H9 (cell line): Measurements from ENCODE around the gene TMEM117. TPM values are rescaled to one million over a fixed set of nuclear protein-coding genes. Genes with fewer than 3 reads are reported as not detected.

Experiments
- DNase-seq: peaks from one replicate; pipeline ENCODE4 v3.0.0-alpha.2; 2017
- H2AFZ ChIP-seq: one replicate; pipeline ENCODE4 v1.6.1; 2013; ENCODE audit warnings: mild to moderate bottlenecking, low read length, control low read depth, moderate library complexity
- H2AK5ac ChIP-seq: 2 replicates; pipeline ENCODE4 v1.6.1; 2013; ENCODE audit warnings: low read length, control low read depth, mixed read lengths; ENCODE audit not compliant: insufficient read length
- H2BK120ac ChIP-seq: one replicate; pipeline ENCODE4 v1.6.1; 2013; ENCODE audit warnings: low read depth, mild to moderate bottlenecking, low read length, control low read depth, inconsistent platforms; ENCODE audit not compliant: poor library complexity, severe bottlenecking
- H2BK12ac ChIP-seq: 2 replicates; pipeline ENCODE4 v1.6.1; 2013; ENCODE audit warnings: low read length, control low read depth, mixed read lengths, low read depth; ENCODE audit not compliant: insufficient read length
- H2BK15ac ChIP-seq: 2 replicates; pipeline ENCODE4 v1.6.1; 2013; ENCODE audit warnings: low read depth, low read length, control low read depth
- H2BK20ac ChIP-seq: one replicate; pipeline ENCODE4 v1.6.1; 2013; ENCODE audit warnings: low read depth, mild to moderate bottlenecking, low read length, control low read depth, inconsistent platforms; ENCODE audit not compliant: poor library complexity, severe bottlenecking
- H2BK5ac ChIP-seq: 2 replicates; pipeline ENCODE4 v1.6.1; 2013; ENCODE audit warnings: low read length, control low read depth, mixed read lengths; ENCODE audit not compliant: insufficient read length
- H3K14ac ChIP-seq: 2 replicates; pipeline ENCODE4 v1.6.1; 2013; ENCODE audit warnings: low read length, control low read depth; ENCODE audit not compliant: insufficient read depth
- H3K18ac ChIP-seq: 2 replicates; pipeline ENCODE4 v1.6.1; 2013; ENCODE audit warnings: low read depth, mild to moderate bottlenecking, mixed read lengths, low read length, control low read depth; ENCODE audit not compliant: insufficient read length
- H3K23ac ChIP-seq: 2 replicates; pipeline ENCODE4 v1.6.1; 2013; ENCODE audit warnings: low read length, control low read depth, mixed read lengths, low read depth; ENCODE audit not compliant: insufficient read length
- H3K23me2 ChIP-seq: 2 replicates; pipeline ENCODE4 v1.6.1; 2013; ENCODE audit warnings: low read depth, mild to moderate bottlenecking, mixed read lengths, low read length, control low read depth; ENCODE audit not compliant: insufficient read length, poor library complexity, severe bottlenecking
- H3K27ac ChIP-seq: 2 replicates; pipeline ENCODE4 v1.5.1; 2013; ENCODE audit warnings: low read length, control low read depth, mixed read lengths, low read depth; ENCODE audit not compliant: insufficient read length
- H3K27me3 ChIP-seq: 2 replicates; pipeline ENCODE4 v1.6.1; 2013; ENCODE audit warnings: low read length, control low read depth, inconsistent platforms; ENCODE audit not compliant: insufficient read depth
- H3K4ac ChIP-seq: 2 replicates; pipeline ENCODE4 v1.6.1; 2013; ENCODE audit warnings: low read depth, mild to moderate bottlenecking, control low read depth, inconsistent platforms, low read length, moderate library complexity
- H3K4me1 ChIP-seq: 2 replicates; pipeline ENCODE4 v1.6.1; 2013; ENCODE audit warnings: low read length, control low read depth, inconsistent platforms; ENCODE audit not compliant: insufficient read depth
- H3K4me2 ChIP-seq: 2 replicates; pipeline ENCODE4 v1.6.1; 2013; ENCODE audit warnings: low read length, control low read depth, mixed read lengths; ENCODE audit not compliant: insufficient read length, insufficient read depth
- H3K56ac ChIP-seq: 2 replicates; pipeline ENCODE4 v1.6.1; 2013; ENCODE audit warnings: low read depth, mild to moderate bottlenecking, mixed read lengths, low read length, control low read depth; ENCODE audit not compliant: insufficient read length
- H3K79me1 ChIP-seq: 2 replicates; pipeline ENCODE4 v1.6.1; 2013; ENCODE audit warnings: low read depth, mild to moderate bottlenecking, moderate library complexity, low read length, control low read depth, inconsistent platforms; ENCODE audit not compliant: insufficient read depth, poor library complexity, severe bottlenecking
- H3K79me2 ChIP-seq: 2 replicates; pipeline ENCODE4 v1.6.1; 2013; ENCODE audit warnings: low read length, control low read depth, inconsistent platforms; ENCODE audit not compliant: insufficient read depth
- H3K9ac ChIP-seq: 2 replicates; pipeline ENCODE4 v1.6.1; 2013; ENCODE audit warnings: low read length, control low read depth, mixed read lengths; ENCODE audit not compliant: insufficient read length; ENCODE audit errors: extremely low read depth
- H3K9me3 ChIP-seq: one replicate; pipeline ENCODE4 v1.6.1; 2013; ENCODE audit warnings: low read depth, low read length, inconsistent platforms; ENCODE audit not compliant: control insufficient read depth
- H3T11ph ChIP-seq: one replicate; pipeline ENCODE4 v1.6.1; 2013; ENCODE audit warnings: mild to moderate bottlenecking, low read length, control low read depth, inconsistent platforms
- H4K20me1 ChIP-seq: one replicate; pipeline ENCODE4 v1.6.1; 2013; ENCODE audit not compliant: control insufficient read depth, insufficient read length, insufficient read depth
- H4K5ac ChIP-seq: 2 replicates; pipeline ENCODE4 v1.6.1; 2013; ENCODE audit warnings: low read depth, mild to moderate bottlenecking, mixed read lengths, low read length, control low read depth; ENCODE audit not compliant: insufficient read length
- H4K8ac ChIP-seq: replicated peaks from 2 replicates; pipeline ENCODE4 v1.6.1; 2013; ENCODE audit warnings: low read length, control low read depth, mixed read lengths, low read depth; ENCODE audit not compliant: insufficient read length
- H4K91ac ChIP-seq: 2 replicates; pipeline ENCODE4 v1.6.1; 2013; ENCODE audit warnings: low read depth, mild to moderate bottlenecking, moderate library complexity, mixed read lengths, low read length, control low read depth; ENCODE audit not compliant: insufficient read length
- H3K27ac Mint-ChIP-seq, 3 experiments: 2 replicates in 2 of 3; 3 replicates in 1 of 3; pipeline ENCODE4 v1.8.0; 2020 to 2021; ENCODE audit warnings: mixed read lengths in 3 of 3, mild to moderate bottlenecking in 1 of 3, moderate library complexity in 1 of 3
- H3K27me3 Mint-ChIP-seq: 2 replicates; pipeline ENCODE4 v1.8.0; 2021; ENCODE audit warnings: low read depth, mild to moderate bottlenecking, moderate library complexity, mixed read lengths
- H3K36me3 Mint-ChIP-seq, 3 experiments: 2 replicates in 2 of 3; 3 replicates in 1 of 3; pipeline ENCODE4 v1.8.0; 2020 to 2021; ENCODE audit warnings: low read depth in 3 of 3, mixed read lengths in 3 of 3; ENCODE audit not compliant: insufficient read depth in 1 of 3
- H3K4me1 Mint-ChIP-seq, 2 experiments: 2 replicates each; pipeline ENCODE4 v1.8.0; 2020; ENCODE audit warnings: mixed read lengths in 2 of 2
- H3K4me3 Mint-ChIP-seq, 2 experiments: 2 replicates in 1 of 2; 3 replicates in 1 of 2; pipeline ENCODE4 v1.8.0; 2020 to 2021; ENCODE audit warnings: mild to moderate bottlenecking in 2 of 2, mixed read lengths in 2 of 2, moderate library complexity in 1 of 2
- H3K9me3 Mint-ChIP-seq, 2 experiments: 2 replicates in 1 of 2; 3 replicates in 1 of 2; pipeline ENCODE4 v1.8.0; 2020; ENCODE audit warnings: mild to moderate bottlenecking in 2 of 2, mixed read lengths in 2 of 2, moderate library complexity in 1 of 2
- WGBS: extraction: QIAGEN DNeasy Blood & Tissue Kit; methylation state at CpG from one replicate; pipeline ENCODE4 v1.1.7; 2013; ENCODE audit warnings: missing lambda C conversion rate, low lambda C conversion rate, mixed read lengths; ENCODE audit not compliant: insufficient read length; ENCODE audit errors: extremely low coverage; 5-methylcytosine and 5-hydroxymethylcytosine counted together
- total RNA-seq: library from RNA; stranded (reverse); gene quantifications from 2 replicates; pipeline ENCODE4 v1.2.1, GENCODE V29; 2021
- TF ChIP-seq, protein P1 (sequence below): fragments of 200-600 bp; sonication (generic); conservative IDR thresholded peaks from 3 replicates; pipeline ENCODE4 v1.8.0; 2021; ENCODE audit warnings: antibody characterized with exemption, mild to moderate bottlenecking

Gene TMEM117
- total RNA-seq, 1 experiment from 2014 or later: 1.7 TPM

- Histone ChIP-seq H3K56ac (no peak overlapping the region), H2BK5ac (no peak overlapping the region), H3K4me2 (no peak overlapping the region), H4K20me1 (no peaks in the 10 kb centered on the region), H3T11ph (no peak overlapping the region), H3K14ac (no peak overlapping the region), H3K9me3 (peaks cover 33% of the 10 kb centered on the region), H3K27ac (no peak overlapping the region), H2BK12ac (no peak overlapping the region), H2AFZ (no peak overlapping the region), H2BK15ac (no peak overlapping the region), H2BK120ac (no peak overlapping the region), H2BK20ac (no peak overlapping the region), H2AK5ac (no peak overlapping the region), H3K4me1 (peaks cover under 1% of the 10 kb centered on the region; the same call in 1 of the 2 replicates), H3K18ac (no peak overlapping the region), H3K23me2 (no peaks in the 10 kb centered on the region), H3K23ac (no peak overlapping the region), H3K9ac (no peak overlapping the region), H4K8ac (no peak overlapping the region), H3K27me3 (no peaks in the 10 kb centered on the region), H3K79me2 (no peaks in the 10 kb centered on the region), H4K5ac (no peak overlapping the region), H4K91ac (no peak overlapping the region), H3K79me1 (no peaks in the 10 kb centered on the region), H3K4ac (no peak overlapping the region)
- no CpG with 5 or more reads among the region's 2 CpGs for WGBS
- H3K9me3 Mint-ChIP-seq: peaks cover 48 to 49% of the 10 kb centered on the region in 2 experiments
- peaks cover 5 to 10% of the 10 kb centered on the region in 2 experiments; a peak in 3 of 4 replicates for H3K4me1 Mint-ChIP-seq
- H3K36me3 Mint-ChIP-seq: peaks cover 35 to 57% (median 46%) of the 10 kb centered on the region in 3 experiments
- H3K27ac Mint-ChIP-seq: no peak overlapping the region
- TF ChIP-seq, protein P1, sequence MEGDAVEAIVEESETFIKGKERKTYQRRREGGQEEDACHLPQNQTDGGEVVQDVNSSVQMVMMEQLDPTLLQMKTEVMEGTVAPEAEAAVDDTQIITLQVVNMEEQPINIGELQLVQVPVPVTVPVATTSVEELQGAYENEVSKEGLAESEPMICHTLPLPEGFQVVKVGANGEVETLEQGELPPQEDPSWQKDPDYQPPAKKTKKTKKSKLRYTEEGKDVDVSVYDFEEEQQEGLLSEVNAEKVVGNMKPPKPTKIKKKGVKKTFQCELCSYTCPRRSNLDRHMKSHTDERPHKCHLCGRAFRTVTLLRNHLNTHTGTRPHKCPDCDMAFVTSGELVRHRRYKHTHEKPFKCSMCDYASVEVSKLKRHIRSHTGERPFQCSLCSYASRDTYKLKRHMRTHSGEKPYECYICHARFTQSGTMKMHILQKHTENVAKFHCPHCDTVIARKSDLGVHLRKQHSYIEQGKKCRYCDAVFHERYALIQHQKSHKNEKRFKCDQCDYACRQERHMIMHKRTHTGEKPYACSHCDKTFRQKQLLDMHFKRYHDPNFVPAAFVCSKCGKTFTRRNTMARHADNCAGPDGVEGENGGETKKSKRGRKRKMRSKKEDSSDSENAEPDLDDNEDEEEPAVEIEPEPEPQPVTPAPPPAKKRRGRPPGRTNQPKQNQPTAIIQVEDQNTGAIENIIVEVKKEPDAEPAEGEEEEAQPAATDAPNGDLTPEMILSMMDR: no peak
- no peaks in the 10 kb centered on the region for H3K27me3 Mint-ChIP-seq
- H3K4me3 Mint-ChIP-seq: no peak overlapping the region
- DNase-seq: no peak
Observed at GRCh38 chr12:43978556-43978955, 142.7 kb downstream of the TMEM117 start.
